ENCODE data around the gene SLCO1B3. TPM values are rescaled to one million over a fixed set of nuclear protein-coding genes. Genes with fewer than 3 reads are reported as not detected.

Gene SLCO1B3
- polyA plus RNA-seq (2011; rRNA removed) (52.3 and 73.8 TPM in 2 replicates), polyA plus RNA-seq (2017; fragmentation: RNase III; extraction: RNeasy Plus Mini Kit Qiagen cat#74134 plus additional on column Dnase treatment) (19.9 to 25.6 TPM (median 21.3 TPM) in 3 replicates), polyA minus RNA-seq (2011; rRNA and poly(A)+ RNA removed) (14.6 and 14.8 TPM in 2 replicates)
- 5.4 and 6.2 TPM in 2 replicates for polyA plus RNA-seq (2012; cell fraction: cytosol; rRNA removed)
- polyA plus RNA-seq (2012; cell fraction: nucleus; rRNA removed): 3.0 and 4.9 TPM in 2 replicates

GRCh38 chr12:20810487-20810886, at the start of gene SLCO1B3:
TSS of gene SLCO1B3 (plus strand) at chr12:20810705. CDS start at chr12:20815739, 5,034 bp downstream.
- H3K4me1 ChIP-seq: peaks cover 21% of the 10 kb centered on the region
- no peak for FAIRE-seq
- H3K9me3 ChIP-seq: no peaks in the 10 kb centered on the region
- peak within 1 kb of the TSS; percentile 62 for H3K4me2 ChIP-seq
- DNase-seq (ENCODE audit: low read depth in 1 of 2, low spot score in 1 of 2): no peak
- ATAC-seq: no peak
- 33% methylated on average over 2 of the region's 2 CpGs for WGBS (ENCODE audit: missing lambda C conversion rate)
- ChIA-PET POLR2A (no interaction called here), CTCF (interaction anchor here (0.7 kb wide), 1 partner anchor 49 kb away, joined by 3 read pairs; no protein-coding TSS in a partner anchor)
- no peak for TF ChIP-seq KDM5A (IDR thresholded peaks at IDR 0.05)
- TF ChIP-seq HOXB5 (CRISPR knock-in tag; IDR thresholded peaks at IDR 0.05): no peak
- TF ChIP-seq PBX3 (IDR thresholded peaks at IDR 0.05): no peak
- TF ChIP-seq CHD2 (IDR thresholded peaks at IDR 0.05; ENCODE audit: low read length, partially characterized antibody): no peak
- no peak for TF ChIP-seq ATOH8 (CRISPR knock-in tag; IDR thresholded peaks at IDR 0.05; ENCODE audit: low read depth)
- TF ChIP-seq MAFK (IDR thresholded peaks at IDR 0.05; ENCODE audit: partially characterized antibody): no peak
- no peak for TF ChIP-seq ZFP36 (IDR thresholded peaks at IDR 0.05; ENCODE audit: borderline replicate concordance, partially characterized antibody)
- no peak for TF ChIP-seq PHF8 (IDR thresholded peaks at IDR 0.05; ENCODE audit: borderline replicate concordance, low read depth)
- no peak within 1 kb of the TSS for H3K4me3 ChIP-seq
- peak within 1 kb of the TSS in 1 of 2 experiments; percentile 51; a peak in 3 of 6 replicates for H3K27ac ChIP-seq

GRCh38 chr12:20777420-20777819, 33.1 kb upstream of the SLCO1B3 start:
- ATAC-seq (no peak), DNase-seq (ENCODE audit: low read depth in 1 of 2, low spot score in 1 of 2) (no peak), FAIRE-seq (no peak)
- TF ChIP-seq ZSCAN20 (CRISPR knock-in tag; IDR thresholded peaks at IDR 0.05): no peak
- TF ChIP-seq MAX (IDR thresholded peaks at IDR 0.05): no peak
- no peak for TF ChIP-seq PBX3 (IDR thresholded peaks at IDR 0.05)
- no peak for TF ChIP-seq JUN (IDR thresholded peaks at IDR 0.05)
- TF ChIP-seq HEYL (CRISPR knock-in tag; IDR thresholded peaks at IDR 0.05): no peak
- no peak for TF ChIP-seq POLR2AphosphoS2 (conservative IDR thresholded peaks at IDR 0.05; ENCODE audit: low read length)
- TF ChIP-seq GATA3 (IDR thresholded peaks at IDR 0.05; ENCODE audit: borderline replicate concordance): no peak
- TF ChIP-seq HOXB13 (CRISPR knock-in tag; IDR thresholded peaks at IDR 0.05; ENCODE audit: low read depth): no peak
- no peak for TF ChIP-seq RARB (CRISPR knock-in tag; IDR thresholded peaks at IDR 0.05)
- no peak for TF ChIP-seq ZFP36 (IDR thresholded peaks at IDR 0.05; ENCODE audit: borderline replicate concordance, partially characterized antibody)
- no peak for TF ChIP-seq REST (IDR thresholded peaks at IDR 0.05)
- no peak for TF ChIP-seq MAZ (IDR thresholded peaks at IDR 0.05; ENCODE audit: borderline replicate concordance, low read depth, low read length)
- TF ChIP-seq NR3C1 (IDR thresholded peaks at IDR 0.05): no peak
- TF ChIP-seq TP53 (CRISPR knock-in tag; IDR thresholded peaks at IDR 0.05): no peak
- no peak for TF ChIP-seq ZC3H11A (IDR thresholded peaks at IDR 0.05)
- no peak for TF ChIP-seq TFCP2L1 (CRISPR knock-in tag; IDR thresholded peaks at IDR 0.05)
- TF ChIP-seq RNF2 (IDR thresholded peaks at IDR 0.05; ENCODE audit: borderline replicate concordance, low read depth): no peak
- Histone ChIP-seq H3K27ac (no peak overlapping the region), H3K4me3 (no peak overlapping the region), H3K4me2 (no peak overlapping the region), H3K4me1 (no peaks in the 10 kb centered on the region), H3K9me3 (peaks cover 2% of the 10 kb centered on the region; the same call in 1 of the 3 replicates)
- ChIA-PET CTCF (no interaction called here), POLR2A (no interaction called here)
- WGBS (ENCODE audit: missing lambda C conversion rate): 65% methylated on average over 15 of the region's 20 CpGs

Measured in A549 (cell line).